HEK293T (cell line): ENCODE measurements around the gene CSTF2T.

Experiments used
- ARNT ChIP-seq: fragments of 450-650 bp; IDR thresholded peaks from 2 replicates; pipeline ENCODE4 v1.6.1; 2017; ENCODE audit warnings: mild to moderate bottlenecking
- BHLHE40 ChIP-seq: fragments of 450-650 bp; IDR thresholded peaks from 2 replicates; pipeline ENCODE4 v1.6.1; 2016; ENCODE audit warnings: mild to moderate bottlenecking, moderate library complexity, borderline replicate concordance
- CTBP1 ChIP-seq: fragments of 450-650 bp; IDR thresholded peaks from 2 replicates; pipeline ENCODE4 v1.6.1; 2016; ENCODE audit warnings: borderline replicate concordance
- FOXA1 ChIP-seq: fragments of 450-650 bp; IDR thresholded peaks from 2 replicates; pipeline ENCODE4 v1.6.1; 2016; ENCODE audit warnings: mild to moderate bottlenecking
- FOXK2 ChIP-seq: fragments of 450-650 bp; IDR thresholded peaks from 2 replicates; pipeline ENCODE4 v1.6.1; 2016; ENCODE audit warnings: mild to moderate bottlenecking
- FOXM1 ChIP-seq: fragments of 450-650 bp; IDR thresholded peaks from 2 replicates; pipeline ENCODE4 v1.6.1; 2017; ENCODE audit warnings: mild to moderate bottlenecking, borderline replicate concordance
- HDGF ChIP-seq: fragments of 450-650 bp; IDR thresholded peaks from 2 replicates; pipeline ENCODE4 v1.6.1; 2017; ENCODE audit warnings: antibody characterized with exemption, borderline replicate concordance
- LEF1 ChIP-seq: fragments of 450-650 bp; IDR thresholded peaks from 2 replicates; pipeline ENCODE4 v1.6.1; 2017; ENCODE audit warnings: mild to moderate bottlenecking, borderline replicate concordance
- NFRKB ChIP-seq: fragments of 450-650 bp; IDR thresholded peaks from 2 replicates; pipeline ENCODE4 v1.6.1; 2016; ENCODE audit warnings: mild to moderate bottlenecking, moderate library complexity
- SP1 ChIP-seq: fragments of 450-650 bp; IDR thresholded peaks from 2 replicates; pipeline ENCODE4 v1.6.1; 2017
- SUZ12 ChIP-seq: fragments of 450-650 bp; IDR thresholded peaks from 2 replicates; pipeline ENCODE4 v1.6.1; 2016; ENCODE audit warnings: mild to moderate bottlenecking
- TARDBP ChIP-seq: fragments of 450-650 bp; IDR thresholded peaks from 2 replicates; pipeline ENCODE4 v1.6.1; 2016
- ZNF384 ChIP-seq: fragments of 450-650 bp; IDR thresholded peaks from 2 replicates; pipeline ENCODE4 v1.6.1; 2016

- no peak for TF ChIP-seq SUZ12
- TF ChIP-seq BHLHE40: no peak
- no peak for TF ChIP-seq TARDBP
- no peak for TF ChIP-seq HDGF
- no peak for TF ChIP-seq FOXK2
- TF ChIP-seq CTBP1: no peak
- TF ChIP-seq SP1: no peak
- TF ChIP-seq ZNF384: no peak
- TF ChIP-seq ARNT: no peak
- TF ChIP-seq FOXM1: no peak
- no peak for TF ChIP-seq NFRKB
- no peak for TF ChIP-seq LEF1
- TF ChIP-seq FOXA1: no peak
These were observed 9.9 kb downstream of the CSTF2T start for GRCh38 chr10:51689536-51689935.
